Upper lobe of left lung (tissue), 4 donors: Measurements from ENCODE around the gene LMTK2.

Source experiments
- CTCF ChIP-seq, 6 experiments: fragments of 450-650 bp in 4 of 6; fragments of 200-600 bp in 2 of 6; sonication (generic) in 2 of 6; IDR thresholded peaks; one replicate each; pipeline ENCODE4 v1.5.1; 2016 to 2019; ENCODE audit warnings: antibody characterized with exemption in 6 of 6
- POLR2A ChIP-seq, 4 donors: fragments of 450-650 bp; IDR thresholded peaks; one replicate each; pipeline ENCODE4 v1.5.1; 2016 to 2017; ENCODE audit warnings: antibody characterized with exemption in 4 of 4, mild to moderate bottlenecking in 2 of 4

- no peak for TF ChIP-seq POLR2A (IDR thresholded peaks at IDR 0.05)
- TF ChIP-seq CTCF (IDR thresholded peaks at IDR 0.05) = no peak
Observed at GRCh38 chr7:98242934-98243333, 136.3 kb downstream of the LMTK2 start.
